Inferior parietal cortex (tissue), 1 donor: Measurements from ENCODE around the gene PCNX3.
"Not testable (repeated sequence)": the region's sequence is repeated elsewhere in the genome, so short reads cannot be mapped to it uniquely, and the experiment has no call there.

Experiments used
- DNase-seq: peaks from one replicate; pipeline ENCODE4 v3.0.0-alpha.2; 2016; ENCODE audit errors: extremely low spot score

Gene PCNX3

DNA sequence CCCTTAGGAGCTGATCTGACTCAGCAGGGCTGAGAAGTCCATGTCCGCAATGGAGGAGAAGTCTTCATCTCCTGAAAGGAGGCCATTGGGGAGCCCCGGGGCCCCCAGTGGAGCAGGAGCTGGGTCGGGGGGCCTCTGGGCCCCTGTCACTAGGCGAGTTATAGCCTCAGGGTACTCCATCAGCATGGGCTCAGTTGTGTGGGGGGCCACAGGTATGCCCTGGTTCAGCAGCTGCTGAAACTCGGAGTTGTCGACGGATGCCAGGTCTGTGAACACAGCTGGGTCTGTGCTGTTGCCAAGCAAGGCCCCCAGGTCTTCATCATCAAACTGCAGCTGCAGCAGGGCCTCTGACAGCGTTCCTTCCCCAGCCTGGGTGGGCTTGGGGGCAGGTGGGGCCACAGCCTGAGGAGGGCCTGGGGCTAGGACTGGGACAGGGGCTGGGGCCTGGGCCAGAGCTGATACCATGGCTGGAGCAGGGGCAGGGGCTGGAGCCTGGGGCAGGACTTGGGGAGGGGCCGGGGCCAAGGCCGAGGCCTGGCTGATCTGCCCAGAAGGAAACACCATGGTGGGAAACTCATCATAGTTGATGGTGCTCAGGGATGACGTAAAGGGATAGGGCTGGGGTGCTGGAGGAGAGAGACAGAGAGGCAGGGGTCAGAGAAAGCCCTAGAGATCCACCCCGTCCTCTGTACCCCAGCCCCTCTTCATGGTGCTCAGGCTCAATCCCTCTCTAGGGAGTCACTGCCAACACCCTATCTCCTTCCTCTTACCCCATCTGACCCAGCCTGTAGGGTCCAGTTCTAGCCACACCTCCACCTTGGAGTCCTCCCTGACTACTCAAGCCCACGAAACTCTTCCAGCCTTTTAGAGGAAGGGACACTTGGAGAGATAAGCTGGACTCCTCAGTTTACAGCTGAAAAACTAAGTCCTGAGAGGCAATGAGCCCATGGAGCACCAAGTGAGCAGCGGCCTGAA, 39.1 kb downstream of the PCNX3 start:
- no peak for DNase-seq

DNA sequence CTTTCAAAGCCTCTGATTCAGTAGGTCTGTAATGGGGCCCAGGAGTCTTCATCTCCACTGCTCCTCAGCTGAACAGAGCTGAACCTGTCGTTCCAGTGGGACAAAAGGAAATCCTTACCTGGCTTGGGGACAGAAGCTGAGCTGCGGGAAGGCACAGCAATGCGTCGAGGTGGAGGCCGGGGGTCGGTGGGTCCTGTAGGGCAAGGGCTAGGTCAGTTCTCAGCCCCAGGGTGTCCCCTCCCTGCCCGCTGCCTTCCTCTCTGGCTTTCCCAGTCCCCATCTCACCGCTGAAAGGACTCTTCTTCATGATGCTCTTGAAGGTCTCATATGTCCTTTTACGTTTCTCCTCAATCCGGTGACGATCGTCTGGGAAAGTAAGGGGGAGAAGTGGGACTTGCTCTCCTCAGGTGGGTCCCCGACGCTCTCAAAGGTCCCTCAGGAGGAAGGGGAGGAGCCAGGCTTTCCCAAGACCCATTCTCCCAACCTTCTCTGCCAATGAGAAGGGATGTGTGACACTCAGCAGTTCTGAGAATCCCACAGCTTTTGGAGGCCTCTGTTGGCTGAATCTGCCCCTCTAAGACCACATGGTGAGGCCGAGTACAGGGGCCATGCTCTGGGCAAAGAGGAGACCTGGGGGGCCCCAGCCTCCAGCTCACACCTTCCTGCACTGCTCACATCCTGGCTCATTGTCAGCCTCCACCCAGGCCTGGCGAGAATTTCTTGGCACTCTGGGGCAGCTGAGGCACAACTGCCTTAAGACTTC, 40.2 kb downstream of the PCNX3 start:
- no peak for DNase-seq

DNA sequence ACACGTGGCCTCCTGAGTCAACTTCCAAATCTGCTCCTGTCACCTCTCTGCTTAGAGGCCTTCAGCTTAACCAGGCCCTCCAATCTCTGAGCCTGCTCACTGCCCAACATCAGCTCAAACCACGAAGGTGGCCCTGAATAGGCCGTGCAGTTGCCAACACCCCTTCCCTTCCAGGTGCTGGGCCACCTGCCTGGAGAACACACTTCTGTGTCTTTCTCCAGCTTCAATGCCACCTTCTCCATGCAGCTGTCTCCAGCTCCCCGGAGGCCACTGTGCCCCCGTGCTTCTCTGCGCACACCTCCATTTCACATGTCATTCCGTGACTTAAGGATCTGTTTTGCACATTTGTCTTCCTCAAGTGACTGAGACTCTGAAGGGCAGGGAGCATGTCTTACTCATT, 41.9 kb downstream of the PCNX3 start:
- no peak for DNase-seq

DNA sequence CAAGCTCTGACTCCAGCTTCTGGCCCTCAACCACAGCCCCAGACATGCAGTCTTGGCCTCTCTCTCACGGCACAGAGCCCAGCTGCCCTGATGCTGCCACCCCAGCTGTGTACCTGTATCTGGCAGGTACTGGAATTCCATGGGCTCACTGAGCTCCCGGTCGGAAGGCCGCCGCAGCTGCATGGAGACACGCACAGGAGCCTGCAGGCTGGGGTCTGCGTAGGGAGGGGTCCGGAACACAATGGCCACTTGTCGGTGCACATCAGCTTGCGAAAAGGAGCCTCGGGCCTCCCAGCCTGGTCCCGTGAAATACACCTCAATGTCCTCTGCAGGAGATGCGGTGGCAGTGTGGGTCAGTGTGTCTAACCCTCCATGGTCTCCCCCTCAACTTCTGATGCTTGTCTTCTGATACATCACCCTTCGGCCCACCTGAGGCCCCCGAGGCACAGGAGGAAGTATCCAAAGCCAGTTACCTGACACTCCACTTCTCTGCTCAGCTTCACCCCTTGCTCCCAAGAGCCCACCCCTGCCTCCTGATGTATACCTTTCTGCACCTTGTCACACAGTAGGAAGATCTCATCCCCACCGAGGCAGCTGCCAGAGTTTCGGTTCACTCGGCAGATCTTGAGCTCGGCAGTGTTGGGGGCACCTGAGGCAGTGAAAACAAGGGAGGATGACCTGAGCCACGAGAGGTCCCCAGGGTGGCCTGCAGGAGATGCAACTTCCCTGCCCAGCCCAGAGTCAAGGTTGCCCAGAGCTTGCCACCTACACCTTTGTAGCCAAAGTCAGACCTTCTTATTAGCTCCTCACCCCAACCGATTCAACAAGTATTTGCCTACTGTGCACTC, 42.8 kb downstream of the PCNX3 start:
- no peak for DNase-seq

DNA sequence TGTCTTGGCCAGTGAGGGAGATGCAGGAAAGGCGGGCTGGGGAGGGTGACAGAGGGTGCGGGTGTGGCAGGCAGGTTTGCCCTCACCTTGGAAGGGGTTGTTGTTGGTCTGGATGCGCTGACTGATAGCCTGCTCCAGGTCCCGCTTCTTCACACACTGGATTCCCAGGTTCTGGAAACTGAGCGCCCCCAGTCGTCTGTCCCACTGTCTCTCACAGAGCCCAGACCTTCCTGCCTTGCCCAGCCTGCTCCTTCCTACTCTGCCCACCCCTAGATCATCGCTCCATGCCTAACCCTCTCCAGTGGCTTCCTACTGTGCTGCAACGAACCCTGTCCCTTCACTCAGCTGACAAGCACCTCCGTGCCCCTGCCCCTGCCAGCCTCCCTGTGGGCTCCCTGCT, 44.5 kb downstream of the PCNX3 start:
- DNase-seq = no peak

DNA sequence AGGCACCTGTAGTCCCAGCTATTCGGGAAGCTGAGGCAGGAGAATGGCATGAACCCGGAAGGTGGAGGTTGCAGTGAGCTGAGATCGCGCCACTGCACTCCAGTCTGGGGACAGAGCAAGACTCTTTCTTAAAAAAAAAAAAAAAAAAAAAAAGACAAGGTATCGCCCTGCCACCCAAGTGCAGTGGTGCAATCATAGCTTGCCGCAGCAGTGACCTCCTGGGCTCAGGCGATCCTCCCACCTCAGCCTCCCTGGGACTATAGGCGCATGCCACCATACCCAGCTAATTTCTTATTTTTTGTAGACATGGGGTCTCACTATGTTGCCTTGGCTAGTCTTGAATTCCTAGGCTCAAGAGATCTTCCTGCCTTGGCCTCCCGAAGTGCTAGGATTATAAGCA, 45.3 kb downstream of the PCNX3 start:
- not testable (repeated sequence) for DNase-seq

DNA sequence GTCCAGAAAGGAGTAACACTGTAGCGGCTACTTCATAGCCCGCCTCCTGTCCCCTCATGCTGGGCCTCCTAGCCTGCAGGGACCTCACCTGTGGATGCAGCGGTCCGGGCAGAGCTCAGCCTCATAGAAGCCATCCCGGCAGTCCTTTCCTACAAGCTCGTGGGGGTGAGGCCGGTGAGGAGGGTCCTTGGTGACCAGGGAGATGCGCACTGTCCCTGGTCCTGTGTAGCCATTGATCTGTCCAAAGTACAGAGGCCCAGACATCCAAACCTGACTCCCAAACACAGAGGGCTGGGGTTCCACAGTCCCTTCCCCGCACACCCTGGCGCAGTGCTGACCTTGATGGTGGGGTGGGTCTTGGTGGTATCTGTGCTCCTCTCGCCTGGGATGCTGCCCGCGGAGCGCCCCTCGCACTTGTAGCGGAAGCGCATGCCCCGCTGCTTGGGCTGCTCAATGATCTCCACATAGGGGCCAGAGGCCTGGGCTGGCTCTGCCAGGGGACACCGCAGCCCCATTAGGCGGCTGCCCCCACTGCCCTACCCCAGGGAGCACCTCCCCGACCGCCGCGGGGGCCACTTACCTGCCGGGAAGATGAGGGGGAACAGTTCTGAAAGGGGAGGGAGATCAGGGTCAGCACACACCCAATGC, 46.1 kb downstream of the PCNX3 start:
- no peak for DNase-seq

DNA sequence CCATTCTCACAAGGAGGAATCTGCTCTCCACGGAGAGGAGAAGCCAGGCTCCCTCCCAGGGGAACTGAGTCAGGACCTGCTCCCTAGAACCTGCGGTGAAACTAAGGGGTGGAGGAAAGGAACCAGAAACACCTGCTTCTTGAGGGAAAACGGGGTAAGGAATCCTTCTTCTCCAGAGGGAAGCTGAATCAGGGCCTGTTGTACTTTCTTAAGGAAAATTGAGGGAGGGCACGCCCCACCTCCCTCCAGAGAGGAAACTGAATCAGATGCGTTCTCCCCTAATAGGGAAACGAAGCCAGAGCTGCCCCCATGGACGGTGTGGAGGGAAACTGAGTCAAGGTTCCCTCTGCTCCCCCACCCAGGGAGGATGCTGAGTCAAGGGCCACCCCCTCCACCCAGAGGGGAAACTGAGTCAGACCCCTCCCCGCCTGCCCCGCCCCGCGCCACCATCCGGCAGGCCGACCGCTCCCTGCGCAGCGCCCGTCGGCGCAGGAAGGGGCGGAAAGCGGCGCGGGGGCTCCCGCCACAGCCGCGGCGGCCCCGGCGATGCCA, 46.7 kb downstream of the PCNX3 start:
- DNase-seq = no peak

DNA sequence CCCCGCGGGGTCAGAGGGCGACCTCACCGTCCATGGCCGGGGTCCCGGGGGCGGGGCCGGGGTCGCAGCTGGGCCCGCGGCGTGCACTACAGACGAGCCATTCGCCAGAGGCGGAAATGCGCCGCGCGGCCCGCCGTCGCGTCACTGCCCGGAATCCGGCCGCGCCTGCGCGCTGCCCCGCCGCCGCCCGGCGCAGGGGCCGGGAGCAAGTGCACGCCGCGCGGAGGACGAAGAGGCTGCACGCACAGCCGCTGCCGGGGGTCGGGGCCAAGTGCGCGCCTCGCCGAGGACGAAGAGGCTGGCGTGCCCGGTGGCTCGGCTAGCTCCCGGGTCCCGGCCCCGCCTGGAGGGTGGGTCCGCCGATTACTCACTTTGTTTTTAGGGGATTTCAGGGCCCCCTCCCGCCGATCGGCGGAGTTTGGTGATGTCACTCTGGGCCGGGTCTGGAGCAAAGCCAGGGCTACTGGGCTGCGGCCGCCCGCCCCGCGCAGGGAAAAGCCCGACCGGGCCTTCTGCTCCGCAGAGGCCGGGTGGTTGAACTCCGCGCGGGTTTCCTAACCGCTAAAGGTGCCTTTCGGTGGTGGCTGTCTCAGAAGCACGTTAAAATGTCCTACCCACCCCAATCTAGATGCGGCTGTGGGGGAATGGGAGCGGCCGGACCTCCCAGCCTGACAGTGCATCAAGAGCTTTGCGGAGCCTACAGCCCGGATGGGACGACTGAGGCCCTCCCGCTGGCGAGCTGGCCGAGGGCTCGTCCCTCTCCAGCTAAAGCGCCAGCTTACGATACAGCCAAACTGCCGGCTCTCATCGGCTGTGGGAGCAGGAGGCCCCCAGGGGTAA, 47.4 kb downstream of the PCNX3 start, which contains the start of gene RELA:
Gene RELA, minus strand, starts transcription at position 118 of the 840 bp plus-strand sequence. Its CDS starts 84 bp downstream, at position 34.
- DNase-seq = peak; percentile 92

DNA sequence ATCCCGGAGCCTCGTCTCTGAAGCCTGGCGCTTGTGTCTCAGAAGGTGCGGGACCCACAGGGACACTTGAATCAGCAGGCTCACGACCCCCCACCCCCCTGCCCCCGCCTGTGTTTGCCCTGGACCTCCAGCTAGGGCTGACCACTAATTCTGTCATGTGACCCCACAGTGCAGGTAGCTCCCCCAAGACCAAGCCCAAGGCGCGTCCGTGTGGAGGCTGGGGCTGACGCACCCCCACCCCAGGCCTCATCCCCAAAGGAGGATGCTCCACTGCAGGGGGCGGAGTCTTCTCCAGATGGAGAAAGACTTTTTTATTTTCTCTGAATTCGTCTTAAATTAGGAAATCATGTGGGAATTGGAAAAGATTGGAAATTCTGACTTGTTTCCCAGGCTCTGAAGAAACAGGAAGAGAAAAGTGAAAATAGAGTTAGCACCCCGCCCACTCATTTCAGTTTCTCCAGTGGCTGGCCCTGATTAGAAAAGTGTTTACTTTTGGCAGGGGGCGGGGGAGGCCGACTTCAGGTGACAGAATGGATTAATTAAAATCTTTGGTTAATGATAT, 48.1 kb downstream of the PCNX3 start:
- DNase-seq = peak; percentile 66

DNA sequence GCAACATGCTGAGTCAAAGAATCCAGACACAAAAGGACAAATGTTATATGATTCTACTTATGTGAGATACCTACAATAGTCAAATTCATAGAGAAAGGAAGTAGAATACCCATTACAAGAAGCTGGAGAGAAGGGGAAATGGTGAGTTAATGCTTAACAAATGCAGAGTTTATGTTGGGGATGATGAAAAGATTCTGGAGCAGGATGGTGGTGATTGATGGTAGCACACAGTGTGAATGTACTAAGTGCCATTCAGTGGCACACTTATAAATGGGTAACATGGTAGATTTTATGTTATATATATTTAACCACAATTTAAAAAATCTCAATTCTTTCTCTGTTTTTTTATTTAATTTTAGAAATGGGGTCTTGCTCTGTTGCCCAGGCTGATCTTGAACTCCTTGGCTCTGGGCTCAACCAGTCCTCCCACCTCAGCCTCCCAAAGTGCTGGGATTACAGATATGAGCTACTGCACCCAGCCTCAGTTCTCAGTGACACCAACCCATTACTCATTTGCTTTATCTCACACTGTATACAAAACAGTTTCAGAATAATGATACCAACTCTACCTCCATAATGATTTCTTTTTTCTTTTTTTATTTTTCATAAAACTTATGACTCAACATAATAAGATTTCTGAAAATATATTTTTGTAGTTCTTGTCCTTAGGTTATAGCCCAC, 56.7 kb downstream of the PCNX3 start:
- no peak for DNase-seq

DNA sequence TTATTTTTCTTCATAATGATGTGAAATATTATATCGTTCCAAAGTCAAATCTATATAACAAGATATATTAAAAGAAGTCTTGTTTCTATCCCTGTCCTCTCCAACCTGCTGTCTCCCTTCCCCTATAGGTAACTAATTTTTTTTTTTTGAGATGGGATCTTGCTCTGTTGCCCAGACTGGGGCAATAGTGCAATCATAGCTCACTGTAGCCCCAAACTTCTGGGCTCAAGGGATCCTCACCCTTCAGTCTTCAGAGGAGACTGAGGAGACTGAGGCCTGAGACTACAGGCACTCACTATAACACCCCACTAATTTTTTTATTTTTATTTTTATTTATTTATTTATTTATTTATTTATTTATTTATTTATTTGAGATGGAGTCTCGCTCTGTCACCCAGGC, 57.4 kb downstream of the PCNX3 start:
- DNase-seq = no peak

DNA sequence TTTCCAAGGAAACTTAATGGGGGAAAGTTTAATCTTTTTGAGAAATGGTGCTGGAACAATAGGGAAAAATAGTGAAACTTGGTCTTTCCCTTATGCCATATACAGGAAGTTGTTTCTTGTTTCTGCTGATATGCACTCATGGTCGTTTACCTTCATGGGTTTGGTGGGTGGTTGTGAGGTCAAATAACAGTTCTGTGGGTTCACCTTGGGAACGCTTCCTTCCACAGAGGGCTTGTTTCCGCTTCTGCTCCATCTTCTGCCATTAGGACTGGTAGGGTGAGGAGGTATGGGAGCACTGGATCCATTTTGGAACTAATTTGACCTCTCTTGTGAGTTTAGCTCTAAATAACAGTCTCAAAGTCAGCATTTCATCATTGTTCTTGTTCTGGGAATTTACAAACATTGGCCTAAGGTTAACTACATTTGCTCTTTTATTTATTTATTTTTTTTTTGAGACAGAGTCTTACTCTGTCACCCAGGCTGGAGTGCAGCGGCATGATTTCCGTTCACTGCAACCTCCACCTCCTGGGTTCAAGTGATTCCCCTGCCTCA, 64.7 kb downstream of the PCNX3 start:
- no peak for DNase-seq

DNA sequence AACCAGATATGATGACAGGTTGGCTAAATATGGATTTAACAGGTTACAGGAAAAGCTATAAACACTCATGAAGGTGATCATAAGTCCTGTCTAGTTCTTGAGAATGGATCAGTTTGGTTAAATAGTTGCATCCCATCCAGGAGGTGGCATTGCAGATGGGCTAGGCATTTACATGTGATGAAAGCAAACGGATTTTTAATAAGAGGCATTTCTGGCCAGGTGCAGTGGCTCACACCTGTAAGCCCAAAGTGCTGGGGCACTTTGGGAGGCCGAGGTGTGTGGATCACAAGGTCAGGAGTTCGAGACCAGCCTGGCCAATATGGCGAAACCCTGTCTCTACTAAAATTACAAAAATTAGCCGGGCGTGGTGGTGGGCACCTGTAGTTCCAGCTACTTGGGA, 67.9 kb downstream of the PCNX3 start:
- not testable (repeated sequence) for DNase-seq

DNA sequence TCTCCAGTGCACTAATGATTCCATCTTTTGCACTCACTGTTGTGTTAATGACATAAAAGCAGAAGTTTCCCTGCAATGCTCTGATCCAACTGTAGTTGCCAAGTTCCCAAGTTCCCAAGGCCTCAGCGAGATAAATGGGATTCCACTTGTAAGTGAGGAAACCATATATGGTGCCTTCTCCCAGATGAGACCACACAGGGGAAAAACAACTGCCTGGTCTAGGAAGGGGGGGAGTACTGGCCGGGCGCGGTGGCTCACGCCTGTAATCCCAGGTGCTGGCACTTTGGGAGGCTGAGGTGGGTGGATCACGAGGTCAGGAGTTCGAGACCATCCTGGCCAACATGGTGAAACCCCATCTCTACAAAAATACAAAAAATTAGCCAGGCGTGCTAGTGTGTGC, 70.4 kb downstream of the PCNX3 start:
- DNase-seq = no peak
